NCI-H345 (cell line): ENCODE measurements around the gene KCNK18.

Experiments
- DNase-seq: peaks from one replicate; lab custom pipeline; 2025; lab: John Stamatoyannopoulos, UW

The KCNK18 gene

GRCh38 chr10:117250411-117250810 is 53.1 kb downstream of the KCNK18 start:
- no peak for DNase-seq

- no peak for DNase-seq
Measured at GRCh38 chr10:117253908-117254307, 56.6 kb downstream of the KCNK18 start.

GRCh38 chr10:117254338-117254737 is 57.0 kb downstream of the KCNK18 start:
- DNase-seq, result no peak

GRCh38 chr10:117254774-117255735 is 57.8 kb downstream of the KCNK18 start:
- no peak for DNase-seq

- no peak for DNase-seq
Measured at GRCh38 chr10:117255835-117256460, 58.7 kb downstream of the KCNK18 start.

GRCh38 chr10:117256910-117257309 is 59.6 kb downstream of the KCNK18 start:
- DNase-seq, result no peak

GRCh38 chr10:117257721-117258120 is 60.4 kb downstream of the KCNK18 start:
- no peak for DNase-seq

GRCh38 chr10:117259279-117259678 is 62.0 kb downstream of the KCNK18 start:
- DNase-seq, result no peak
